GM18861 (cell line): ENCODE measurements around the gene GRIK2.
"Not testable (repeated sequence)": the region's sequence is repeated elsewhere in the genome, so short reads cannot be mapped to it uniquely, and the experiment has no call there.

Source experiments
- ATAC-seq: cut with Tn5 transposase; IDR thresholded peaks from one replicate; pipeline ENCODE4 v1.9.1; 2021; ENCODE audit not compliant: unreplicated experiment

GRIK2 gene

GRCh38 chr6:101393251-101393828 is at the start of gene GRIK2:
Gene GRIK2, plus strand, starts transcription at chr6:101393708.
- peak; percentile 53 for ATAC-seq

GRCh38 chr6:101344885-101345284 is 48.6 kb upstream of the GRIK2 start:
- ATAC-seq = no peak

- no peak for ATAC-seq
Observed at GRCh38 chr6:101348816-101349215, 44.7 kb upstream of the GRIK2 start.

- ATAC-seq = not testable (repeated sequence)
Observed at GRCh38 chr6:101350631-101351030, 42.9 kb upstream of the GRIK2 start.

GRCh38 chr6:101351173-101351572 is 42.3 kb upstream of the GRIK2 start:
- ATAC-seq = no peak

GRCh38 chr6:101352316-101352715 is 41.2 kb upstream of the GRIK2 start:
- ATAC-seq = no peak

GRCh38 chr6:101365181-101365580 is 28.3 kb upstream of the GRIK2 start:
- no peak for ATAC-seq

- no peak for ATAC-seq
Observed at GRCh38 chr6:101379926-101380325, 13.6 kb upstream of the GRIK2 start.

- no peak for ATAC-seq
Observed at GRCh38 chr6:101380897-101381630, 12.4 kb upstream of the GRIK2 start.

GRCh38 chr6:101383747-101384146 is 9.8 kb upstream of the GRIK2 start:
- not testable (repeated sequence) for ATAC-seq

- ATAC-seq = no peak
Observed at GRCh38 chr6:101386982-101387381, 6.5 kb upstream of the GRIK2 start.

GRCh38 chr6:101391772-101392585 is 1.5 kb upstream of the GRIK2 start:
- no peak for ATAC-seq

GRCh38 chr6:101392586-101393230 is 800 bp upstream of the GRIK2 start:
- no peak for ATAC-seq

- no peak for ATAC-seq
Observed at GRCh38 chr6:101393829-101394251, 332 bp downstream of the GRIK2 start.

- no peak for ATAC-seq
Observed at GRCh38 chr6:101394936-101395335, 1.4 kb downstream of the GRIK2 start.

- no peak for ATAC-seq
Observed at GRCh38 chr6:101395345-101395744, 1.8 kb downstream of the GRIK2 start.

GRCh38 chr6:101396548-101397173 is 3.2 kb downstream of the GRIK2 start:
- ATAC-seq = no peak

GRCh38 chr6:101397199-101397598 is 3.7 kb downstream of the GRIK2 start:
- ATAC-seq = no peak

- ATAC-seq = no peak
Observed at GRCh38 chr6:101398716-101399615, 5.5 kb downstream of the GRIK2 start.

GRCh38 chr6:101399616-101400162 is 6.2 kb downstream of the GRIK2 start:
- no peak for ATAC-seq
